Panc1 (cell line): Measurements from ENCODE around the gene SELE. TPM values are rescaled to one million over a fixed set of nuclear protein-coding genes. Genes with fewer than 3 reads are reported as not detected.
"Not testable (repeated sequence)": the region's sequence is repeated elsewhere in the genome, so short reads cannot be mapped to it uniquely, and the experiment has no call there.

Experiments
- ATAC-seq: fragments of 200-7000 bp; cut with Tn5 transposase; 2 replicates; pipeline ENCODE4 v1.9.1; 2020; ENCODE audit warnings: mild to moderate bottlenecking, moderate library complexity
- BruUV-seq: library from RNA; stranded (reverse); fragments of 400-500 nt; replicated peaks from 2 replicates; lab custom pipeline; 2021; lab: Mats Ljungman, UMichigan
- CTCF ChIA-PET: fragments of 300-600 bp; sonication (Branson Sonifier 250); formaldehyde crosslinking; loops from one replicate; lab custom pipeline; 2022; ENCODE audit warnings: antibody characterized with exemption; lab: Charles Lee
- POLR2A ChIA-PET: fragments of 300-600 bp; sonication (Branson Sonifier 250); formaldehyde crosslinking; loops from one replicate; lab custom pipeline; 2022; ENCODE audit warnings: antibody characterized with exemption; lab: Charles Lee
- DNase-seq: peaks from one replicate; pipeline ENCODE4 v3.0.0-alpha.2; 2010; ENCODE audit warnings: low read depth, low spot score
- H3K27ac ChIP-seq: 2 replicates; pipeline ENCODE4 v1.5.1; 2011; ENCODE audit warnings: mild to moderate bottlenecking, low read length, inconsistent platforms
- H3K27me3 ChIP-seq: fragments of 200-500 bp; sonication (Bioruptor generic); 2 replicates; pipeline ENCODE4 v1.6.0; 2014; ENCODE audit warnings: low read length, inconsistent platforms; ENCODE audit not compliant: control insufficient read depth, insufficient read depth
- H3K36me3 ChIP-seq: fragments of 200-500 bp; sonication (Bioruptor generic); 2 replicates; pipeline ENCODE4 v1.5.1; 2014; ENCODE audit warnings: inconsistent platforms, mild to moderate bottlenecking, low read length, moderate library complexity; ENCODE audit not compliant: control insufficient read depth, insufficient read depth
- H3K4me1 ChIP-seq: 2 replicates; pipeline ENCODE4 v1.5.1; 2011; ENCODE audit warnings: inconsistent platforms, mild to moderate bottlenecking, low read length, moderate library complexity; ENCODE audit not compliant: control insufficient read depth, insufficient read depth
- H3K4me3 ChIP-seq, 2 experiments: 2 replicates each; pipeline ENCODE4 v1.5.1; 2011 to 2012; ENCODE audit warnings: low read depth in 2 of 2, low read length in 2 of 2, mild to moderate bottlenecking in 2 of 2, inconsistent platforms in 1 of 2, moderate library complexity in 1 of 2
- H3K9me3 ChIP-seq: fragments of 200-500 bp; sonication (Bioruptor generic); 2 replicates; pipeline ENCODE4 v1.5.1; 2014; ENCODE audit warnings: low read depth, mild to moderate bottlenecking, inconsistent platforms, low read length, moderate library complexity; ENCODE audit not compliant: control insufficient read depth, insufficient read depth
- CTCF ChIP-seq: fragments of 450-650 bp; IDR thresholded peaks from 2 replicates; pipeline ENCODE4 v1.5.1; 2017; ENCODE audit warnings: mild to moderate bottlenecking
- POLR2AphosphoS5 ChIP-seq: IDR thresholded peaks from 2 replicates; pipeline ENCODE4 v1.6.1; 2012; ENCODE audit warnings: mild to moderate bottlenecking, low read depth, low read length, moderate library complexity
- SIN3A ChIP-seq: IDR thresholded peaks from 2 replicates; pipeline ENCODE4 v1.6.1; 2012; ENCODE audit warnings: low read depth, mild to moderate bottlenecking, low read length, moderate library complexity, borderline replicate concordance; ENCODE audit not compliant: insufficient read depth
- TCF7L2 ChIP-seq: IDR thresholded peaks from 2 replicates; pipeline ENCODE4 v1.6.1; 2011; ENCODE audit warnings: mild to moderate bottlenecking, low read depth, low read length, inconsistent platforms
- in situ Hi-C: cut with HindIII; loops from 2 replicates; pipeline ENCODE4 v1.10.0; 2016; ENCODE audit warnings: low sequenced_read_pairs, low pct_unique_long_range_greater_than_20kb
- intact Hi-C: fragments of 100-400 bp; cut with micrococcal nuclease; formaldehyde crosslinking; loops from one replicate; pipeline ENCODE4 v1.10.0; 2022; ENCODE audit not compliant: unreplicated experiment
- total RNA-seq: library from RNA; stranded (reverse); gene quantifications from one replicate; pipeline ENCODE4 v1.2.1, GENCODE V29; 2021; ENCODE audit not compliant: unreplicated experiment
- TF ChIP-seq, protein P1 (sequence below), 2 experiments: IDR thresholded peaks; 2 replicates each; pipeline ENCODE4 v1.6.1; 2011 to 2012; ENCODE audit warnings: low read depth in 2 of 2, control low read depth in 1 of 2, low read length in 1 of 2, mild to moderate bottlenecking in 1 of 2, moderate library complexity in 1 of 2; ENCODE audit not compliant: insufficient read depth in 1 of 2

SELE gene
- total RNA-seq, 1 experiment from 2014 or later = not detected

- ChIA-PET CTCF (no interaction called here), POLR2A (no interaction called here)
- TF ChIP-seq CTCF (no peak), POLR2AphosphoS5 (no peak), TCF7L2 (no peak)
- DNase-seq (no peak), ATAC-seq (no peak)
- intact Hi-C loops = no loop called here
- in situ Hi-C loops = no loop called here
- H3K9me3 ChIP-seq = no peaks in the 10 kb centered on the region
- no peaks in the 10 kb centered on the region for H3K36me3 ChIP-seq
- no TSS peak for BruUV-seq
- no peaks in the 10 kb centered on the region for H3K4me1 ChIP-seq
- no peak overlapping the region for H3K4me3 ChIP-seq
- H3K27ac ChIP-seq = no peak overlapping the region
- H3K27me3 ChIP-seq = no peaks in the 10 kb centered on the region
Observed at GRCh38 chr1:169690489-169690888, 43.4 kb downstream of the SELE start.

GRCh38 chr1:169689395-169689794, 44.5 kb downstream of the SELE start:
- Histone ChIP-seq H3K9me3 (no peaks in the 10 kb centered on the region), H3K4me3 (no peak overlapping the region), H3K36me3 (no peaks in the 10 kb centered on the region), H3K27me3 (no peaks in the 10 kb centered on the region), H3K27ac (no peak overlapping the region), H3K4me1 (no peaks in the 10 kb centered on the region)
- DNase-seq (no peak), ATAC-seq (no peak)
- BruUV-seq = no TSS peak
- TF ChIP-seq SIN3A (no peak), TCF7L2 (no peak), CTCF (no peak), POLR2AphosphoS5 (no peak)
- TF ChIP-seq, protein P1, sequence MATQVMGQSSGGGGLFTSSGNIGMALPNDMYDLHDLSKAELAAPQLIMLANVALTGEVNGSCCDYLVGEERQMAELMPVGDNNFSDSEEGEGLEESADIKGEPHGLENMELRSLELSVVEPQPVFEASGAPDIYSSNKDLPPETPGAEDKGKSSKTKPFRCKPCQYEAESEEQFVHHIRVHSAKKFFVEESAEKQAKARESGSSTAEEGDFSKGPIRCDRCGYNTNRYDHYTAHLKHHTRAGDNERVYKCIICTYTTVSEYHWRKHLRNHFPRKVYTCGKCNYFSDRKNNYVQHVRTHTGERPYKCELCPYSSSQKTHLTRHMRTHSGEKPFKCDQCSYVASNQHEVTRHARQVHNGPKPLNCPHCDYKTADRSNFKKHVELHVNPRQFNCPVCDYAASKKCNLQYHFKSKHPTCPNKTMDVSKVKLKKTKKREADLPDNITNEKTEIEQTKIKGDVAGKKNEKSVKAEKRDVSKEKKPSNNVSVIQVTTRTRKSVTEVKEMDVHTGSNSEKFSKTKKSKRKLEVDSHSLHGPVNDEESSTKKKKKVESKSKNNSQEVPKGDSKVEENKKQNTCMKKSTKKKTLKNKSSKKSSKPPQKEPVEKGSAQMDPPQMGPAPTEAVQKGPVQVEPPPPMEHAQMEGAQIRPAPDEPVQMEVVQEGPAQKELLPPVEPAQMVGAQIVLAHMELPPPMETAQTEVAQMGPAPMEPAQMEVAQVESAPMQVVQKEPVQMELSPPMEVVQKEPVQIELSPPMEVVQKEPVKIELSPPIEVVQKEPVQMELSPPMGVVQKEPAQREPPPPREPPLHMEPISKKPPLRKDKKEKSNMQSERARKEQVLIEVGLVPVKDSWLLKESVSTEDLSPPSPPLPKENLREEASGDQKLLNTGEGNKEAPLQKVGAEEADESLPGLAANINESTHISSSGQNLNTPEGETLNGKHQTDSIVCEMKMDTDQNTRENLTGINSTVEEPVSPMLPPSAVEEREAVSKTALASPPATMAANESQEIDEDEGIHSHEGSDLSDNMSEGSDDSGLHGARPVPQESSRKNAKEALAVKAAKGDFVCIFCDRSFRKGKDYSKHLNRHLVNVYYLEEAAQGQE (IDR thresholded peaks at IDR 0.05; ENCODE audit: insufficient read depth in 1 of 2, low read depth in 2 of 2, low read length in 1 of 2) = no peak
- POLR2A ChIA-PET = no interaction called here
- CTCF ChIA-PET = no interaction called here
- intact Hi-C loops (no loop called here), in situ Hi-C loops (no loop called here)

DNA sequence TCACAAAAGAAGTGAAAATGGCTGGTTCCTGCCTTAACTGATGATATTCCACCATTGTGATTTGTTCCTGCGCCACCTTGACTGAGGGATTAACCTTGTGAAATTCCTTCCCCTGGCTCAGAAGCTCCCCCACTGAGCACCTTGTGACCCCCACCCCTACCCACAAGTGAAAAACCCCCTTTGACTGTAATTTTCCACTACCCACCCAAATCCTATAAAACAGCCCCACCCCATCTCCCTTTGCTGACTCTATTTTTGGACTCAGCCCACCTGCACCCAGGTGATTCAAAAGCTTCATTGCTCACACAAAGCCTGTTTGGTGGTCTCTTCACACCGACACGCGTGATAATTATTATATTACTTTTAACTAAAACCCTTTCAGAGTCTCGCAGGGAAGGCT, 45.5 kb downstream of the SELE start:
- in situ Hi-C loops, H3K27me3 ChIP-seq, ATAC-seq, H3K27ac ChIP-seq, intact Hi-C loops, POLR2A ChIA-PET, H3K4me1 ChIP-seq, H3K36me3 ChIP-seq, BruUV-seq, H3K9me3 ChIP-seq, H3K4me3 ChIP-seq, CTCF ChIA-PET, DNase-seq: not testable (repeated sequence)
